CD4-positive, CD25-positive, alpha-beta regulatory T cell (primary cell): ENCODE data around the gene EFS. TPM values are rescaled to one million over a fixed set of nuclear protein-coding genes. Genes with fewer than 3 reads are reported as not detected.

Experiments used
- ATAC-seq, 2 donors: fragments of 150-1000 bp; cut with Tn5 transposase; one replicate each; pipeline ENCODE4 v1.10.0; 2021; ENCODE audit warnings: low read depth in 2 of 2, moderate number of reproducible peaks in 2 of 2, moderate library complexity in 1 of 2
- DNase-seq, 3 donors: peaks; one replicate each; pipeline versions ENCODE4 v3.0.0 to v3.0.0-alpha.2; 2012 to 2022; ENCODE audit warnings: mixed read lengths in 1 of 3
- H3K27ac ChIP-seq: one replicate; pipeline ENCODE4 v1.7.0; 2013; ENCODE audit warnings: mild to moderate bottlenecking, low read length; ENCODE audit not compliant: insufficient read depth, poor library complexity, severe bottlenecking
- H3K27me3 ChIP-seq: one replicate; pipeline ENCODE4 v1.7.0; 2013; ENCODE audit warnings: low read length; ENCODE audit not compliant: control insufficient read depth, insufficient read depth
- H3K36me3 ChIP-seq: one replicate; pipeline ENCODE4 v1.7.0; 2013; ENCODE audit warnings: mild to moderate bottlenecking, low read length, moderate library complexity; ENCODE audit not compliant: control insufficient read depth, insufficient read depth
- H3K4me1 ChIP-seq: 2 replicates; pipeline ENCODE4 v1.7.0; 2013; ENCODE audit warnings: mild to moderate bottlenecking, low read length; ENCODE audit not compliant: insufficient read depth, control insufficient read depth, poor library complexity, severe bottlenecking
- H3K4me3 ChIP-seq: one replicate; pipeline ENCODE4 v1.7.0; 2013; ENCODE audit warnings: low read depth, mild to moderate bottlenecking, low read length, moderate library complexity
- H3K9me3 ChIP-seq, 2 experiments: 1 replicate in 1 of 2; 2 replicates in 1 of 2; pipeline ENCODE4 v1.7.0; 2013; ENCODE audit warnings: low read length in 2 of 2, mild to moderate bottlenecking in 1 of 2, moderate library complexity in 1 of 2; ENCODE audit not compliant: control insufficient read depth in 2 of 2
- H3K27ac Mint-ChIP-seq, 3 donors: one replicate each; pipeline ENCODE4 v1.8.0; 2020 to 2022; ENCODE audit warnings: mild to moderate bottlenecking in 3 of 3, mixed read lengths in 3 of 3, moderate library complexity in 2 of 3
- H3K27me3 Mint-ChIP-seq: one replicate; pipeline ENCODE4 v1.8.0; 2022; ENCODE audit warnings: mild to moderate bottlenecking, mixed read lengths
- H3K36me3 Mint-ChIP-seq: one replicate; pipeline ENCODE4 v1.8.0; 2020; ENCODE audit warnings: mixed read lengths
- H3K4me1 Mint-ChIP-seq, 4 donors: one replicate each; pipeline ENCODE4 v1.8.0; 2020 to 2022; ENCODE audit warnings: mixed read lengths in 4 of 4, mild to moderate bottlenecking in 1 of 4
- H3K4me3 Mint-ChIP-seq, 4 donors: one replicate each; pipeline ENCODE4 v1.8.0; 2020 to 2022; ENCODE audit warnings: mild to moderate bottlenecking in 4 of 4, mixed read lengths in 4 of 4, moderate library complexity in 3 of 4
- H3K9me3 Mint-ChIP-seq, 7 donors: one replicate each; pipeline ENCODE4 v1.8.0; 2020 to 2022; ENCODE audit warnings: mixed read lengths in 7 of 7, mild to moderate bottlenecking in 3 of 7, moderate library complexity in 2 of 7
- polyA plus RNA-seq, 4 donors: library from polyadenylated mRNA; unstranded; fragments of 300-500 nt; fragmentation: Illumina TruSeq; gene quantifications; one replicate each; pipeline ENCODE4 v1.2.3, GENCODE V29; 2021
- total RNA-seq: library from RNA; stranded (reverse); gene quantifications from one replicate; pipeline ENCODE4 v1.2.3, GENCODE V29; 2022

The EFS gene
- total and polyA plus RNA-seq, 5 donors from 2014 or later = not detected

DNA sequence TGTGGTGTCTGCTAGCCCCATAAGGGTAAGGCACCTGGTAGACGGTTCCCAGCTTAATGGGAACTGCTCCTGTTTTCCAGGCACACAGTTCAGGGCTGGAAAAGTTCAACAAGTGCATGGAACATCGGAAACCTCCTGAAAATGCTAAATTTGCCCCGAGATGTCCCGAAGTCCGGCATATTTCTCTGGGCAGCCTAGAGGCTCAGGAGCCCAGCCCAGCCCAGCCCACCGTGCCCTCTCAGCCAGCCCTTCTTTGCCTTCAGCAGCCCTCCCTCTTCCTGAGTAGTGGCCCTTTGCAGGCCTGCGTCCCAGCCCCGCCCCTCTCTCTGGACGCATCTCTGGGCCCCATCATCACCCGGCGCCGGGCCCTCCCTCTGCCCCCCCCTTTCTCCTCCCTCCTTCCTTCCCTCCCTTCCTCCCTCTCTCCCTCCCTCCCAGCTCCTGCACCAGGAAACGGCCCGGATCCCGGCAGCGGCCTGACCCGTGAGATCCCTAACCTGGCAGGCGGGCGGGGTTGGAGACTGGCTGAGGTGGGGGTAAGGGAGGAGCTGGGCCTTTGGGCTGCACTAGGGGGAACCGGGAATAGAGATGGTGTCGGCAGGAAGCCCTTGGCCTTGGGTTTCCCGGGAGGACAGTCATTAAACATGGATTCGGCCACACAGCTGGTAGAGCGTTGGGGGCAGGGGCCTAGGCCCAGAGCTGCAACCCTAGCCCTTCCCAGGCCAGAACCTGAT is 58.4 kb downstream of the EFS start, which contains the start of gene BCL2L2:
BCL2L2 (plus strand) TSS at position 422 of the 734 bp plus-strand sequence. CDS start 935 bp downstream, outside the sequence.
- Mint-ChIP-seq H3K4me1 (peaks cover 0 to 6% (median 3%) of the 10 kb centered on the region in 4 donors), H3K4me3 (peak within 1 kb of the TSS in 2 of 4 donors; percentile 7 to 77), H3K27ac (peak within 1 kb of the TSS in 1 of 3 donors; percentile 63), H3K36me3 (peaks cover 5% of the 10 kb centered on the region), H3K27me3 (peaks cover 57% of the 10 kb centered on the region), H3K9me3 (peaks cover 0 to 1% (median 0%) of the 10 kb centered on the region in 7 donors)
- Histone ChIP-seq H3K36me3 (no peaks in the 10 kb centered on the region), H3K9me3 (no peaks in the 10 kb centered on the region), H3K4me1 (peaks cover 18% of the 10 kb centered on the region), H3K4me3 (no peak within 1 kb of the TSS), H3K27ac (peak within 1 kb of the TSS; percentile 14), H3K27me3 (peaks cover 4% of the 10 kb centered on the region)
- ATAC-seq = no peak
- no peak for DNase-seq

Other genes with a start within 250 kb of the EFS start
- gene CEBPE, start 245.9 kb downstream of the EFS start, total RNA-seq = not detected
- under 1 TPM in 3 of 4 donors, not detected in 1; 0.14 to 0.29 (median 0.24) TPM for gene CEBPE, start 245.9 kb downstream of the EFS start, polyA plus RNA-seq
- not detected for gene SLC7A8, start 181.5 kb downstream of the EFS start, total RNA-seq
- gene SLC7A8, start 181.5 kb downstream of the EFS start, polyA plus RNA-seq = 1 to 10 TPM in 3 of 4 donors, under 1 TPM in 1; 0.48 to 1.8 (median 1.1) TPM
- not detected for gene RNF212B, start 127.2 kb downstream of the EFS start, total RNA-seq
- not detected for gene RNF212B, start 127.2 kb downstream of the EFS start, polyA plus RNA-seq
- 3.3 TPM for gene HOMEZ, start 79.0 kb downstream of the EFS start, total RNA-seq
- gene HOMEZ, start 79.0 kb downstream of the EFS start, polyA plus RNA-seq = 1 to 10 TPM; 4.7 to 7.4 (median 6.4) TPM
- 33.2 TPM for gene PPP1R3E, start 62.3 kb downstream of the EFS start, total RNA-seq
- 1 to 10 TPM; 2.5 to 4.6 (median 2.9) TPM for gene PPP1R3E, start 62.3 kb downstream of the EFS start, polyA plus RNA-seq
- 2.6 TPM for gene BCL2L2, start 58.3 kb downstream of the EFS start, total RNA-seq
- not detected for gene BCL2L2, start 58.3 kb downstream of the EFS start, polyA plus RNA-seq
- 188 TPM for gene PABPN1, start 43.7 kb downstream of the EFS start, total RNA-seq
- 100 to 1,000 TPM in 1 of 4 donors, 10 to 100 TPM in 3; 78.8 to 102 (median 89.3) TPM for gene PABPN1, start 43.7 kb downstream of the EFS start, polyA plus RNA-seq
- gene SLC22A17, start 12.3 kb downstream of the EFS start, total RNA-seq = 3.2 TPM
- gene SLC22A17, start 12.3 kb downstream of the EFS start, polyA plus RNA-seq = 1 to 10 TPM in 3 of 4 donors, under 1 TPM in 1; 0.94 to 3.2 (median 2.1) TPM
- not detected for gene IL25, start 7.6 kb upstream of the EFS start, total RNA-seq
- gene IL25, start 7.6 kb upstream of the EFS start, polyA plus RNA-seq = not detected
- 2.8 TPM for gene CMTM5, start 11.9 kb upstream of the EFS start, total RNA-seq
- not detected for gene CMTM5, start 11.9 kb upstream of the EFS start, polyA plus RNA-seq
- gene MYH6, start 43.1 kb upstream of the EFS start, total RNA-seq = not detected
- gene MYH6, start 43.1 kb upstream of the EFS start, polyA plus RNA-seq = not detected
- not detected for gene MYH7, start 70.5 kb upstream of the EFS start, total RNA-seq
- not detected for gene MYH7, start 70.5 kb upstream of the EFS start, polyA plus RNA-seq
- 102 TPM for gene NGDN, start 104.5 kb upstream of the EFS start, total RNA-seq
- 10 to 100 TPM; 77.1 to 90.8 (median 84.8) TPM for gene NGDN, start 104.5 kb upstream of the EFS start, polyA plus RNA-seq
- gene ZFHX2, start 186.6 kb upstream of the EFS start, total RNA-seq = 0.42 TPM
- gene ZFHX2, start 186.6 kb upstream of the EFS start, polyA plus RNA-seq = not detected
- gene THTPA, start 191.1 kb upstream of the EFS start, total RNA-seq = 7.6 TPM
- 10 to 100 TPM in 3 of 4 donors, 1 to 10 TPM in 1; 7.5 to 14.6 (median 12.4) TPM for gene THTPA, start 191.1 kb upstream of the EFS start, polyA plus RNA-seq
- 329 TPM for gene AP1G2, start 202.6 kb upstream of the EFS start, total RNA-seq
- 10 to 100 TPM; 56.1 to 84.9 (median 76.4) TPM for gene AP1G2, start 202.6 kb upstream of the EFS start, polyA plus RNA-seq
- gene JPH4, start 213.6 kb upstream of the EFS start, total RNA-seq = not detected
- gene JPH4, start 213.6 kb upstream of the EFS start, polyA plus RNA-seq = under 1 TPM in 1 of 4 donors, not detected in 3; 0.14 TPM